ENCODE measurements around the gene RASL10A.
A peak's percentile ranks its signal among the peaks of the same experiment; 100 is the strongest.

Gene RASL10A

DNA sequence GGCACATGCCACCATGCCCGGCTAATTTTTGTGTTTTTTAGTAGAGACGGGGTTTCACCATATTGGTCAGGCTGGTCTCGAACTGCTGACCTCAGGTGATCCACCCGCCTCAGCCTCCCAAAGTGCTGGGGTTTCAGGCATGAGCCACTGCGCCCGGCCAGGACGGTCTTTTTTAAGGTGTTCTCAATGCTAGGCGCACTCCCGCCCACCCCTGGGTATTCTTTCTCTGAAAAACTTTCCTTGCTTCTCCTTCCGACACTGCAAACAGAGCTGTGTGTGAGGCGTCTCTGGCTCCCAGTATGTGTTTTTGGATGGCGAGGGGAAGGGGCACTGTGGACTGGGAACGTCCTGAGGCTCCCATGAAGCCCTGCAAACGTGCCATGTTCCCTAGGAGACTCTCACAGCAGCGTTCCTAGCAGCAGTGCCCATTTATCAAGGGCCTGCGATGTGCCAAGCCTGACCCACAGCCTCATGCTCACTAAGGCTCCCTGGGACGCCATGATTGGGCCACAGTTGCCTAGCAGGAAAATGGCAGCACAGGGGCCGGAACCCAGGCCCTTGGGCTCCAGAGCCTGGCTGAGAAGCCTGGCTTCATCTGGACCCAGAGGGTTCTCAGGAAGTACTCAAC lies 2.4 kb upstream of the RASL10A start:
- DNase-seq: no peak

DNA sequence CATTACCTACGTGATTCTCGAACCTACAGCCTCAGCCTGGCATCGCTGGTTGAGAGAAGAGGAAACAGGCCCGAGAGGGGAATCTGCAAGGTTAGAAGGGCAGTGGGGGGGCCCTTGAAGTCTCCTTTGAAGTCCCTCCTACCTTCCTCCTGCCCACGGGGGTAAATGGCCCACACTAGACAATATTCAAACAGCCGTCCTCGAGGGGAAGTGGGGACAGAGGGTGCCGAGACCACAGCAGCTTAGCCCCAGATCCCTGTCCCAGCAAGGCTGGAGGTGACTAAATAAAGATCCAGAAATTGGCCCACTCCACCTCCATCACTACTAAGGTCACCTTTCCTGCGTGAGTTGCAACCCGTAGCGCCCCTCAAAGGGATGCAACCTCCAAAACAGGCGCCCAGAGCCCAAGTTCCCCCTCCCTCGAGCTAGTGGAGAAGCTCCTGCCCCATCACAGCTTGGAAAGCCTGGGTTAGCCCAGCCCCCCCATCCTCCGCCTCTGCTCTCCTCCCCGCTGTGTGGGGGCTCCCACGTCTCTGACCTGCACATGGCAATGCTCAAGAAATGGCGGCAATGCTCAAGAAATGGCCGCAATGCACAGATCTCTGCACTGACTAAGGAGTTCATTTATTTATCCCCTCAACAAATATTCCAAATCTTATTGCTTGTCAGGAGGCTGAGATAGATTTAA lies 788 bp upstream of the RASL10A start:
- no peak for DNase-seq

DNA sequence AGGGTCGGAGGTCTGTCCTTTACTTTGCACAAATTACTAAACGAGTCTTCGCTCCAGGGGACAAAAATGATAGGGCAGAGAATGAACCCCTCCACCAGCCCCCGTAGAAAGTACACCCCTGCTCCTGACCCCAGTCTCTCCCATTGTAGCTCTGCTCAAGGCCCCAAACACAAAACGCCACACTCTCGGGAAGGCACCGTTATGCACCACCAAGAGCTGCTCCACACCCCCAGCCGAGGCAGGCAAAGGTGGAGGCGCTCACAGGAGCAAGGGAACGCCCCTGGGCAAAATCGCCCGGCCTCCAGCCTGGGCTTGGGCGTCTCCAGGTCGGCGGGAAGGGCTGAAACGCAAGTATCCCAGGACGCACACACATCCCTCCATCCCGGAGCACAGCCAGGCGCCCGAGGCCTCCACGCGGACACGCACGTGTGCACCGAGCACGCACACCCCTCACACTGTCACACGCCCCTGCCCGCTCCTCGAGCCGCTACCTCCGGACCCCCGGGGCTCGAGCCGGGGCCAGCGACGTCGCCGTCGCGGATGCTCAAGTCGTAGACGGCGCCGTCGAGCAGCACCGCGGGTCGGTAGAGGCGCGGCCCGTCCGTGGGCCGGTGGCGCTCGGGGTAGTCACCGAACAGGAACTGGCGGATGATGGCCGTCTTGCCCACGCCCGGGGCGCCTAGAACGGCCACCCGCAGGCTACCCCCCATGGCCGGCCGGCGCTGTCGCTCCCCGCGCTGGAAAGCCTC lies 786 bp downstream of the RASL10A start:
- no peak for DNase-seq

DNA sequence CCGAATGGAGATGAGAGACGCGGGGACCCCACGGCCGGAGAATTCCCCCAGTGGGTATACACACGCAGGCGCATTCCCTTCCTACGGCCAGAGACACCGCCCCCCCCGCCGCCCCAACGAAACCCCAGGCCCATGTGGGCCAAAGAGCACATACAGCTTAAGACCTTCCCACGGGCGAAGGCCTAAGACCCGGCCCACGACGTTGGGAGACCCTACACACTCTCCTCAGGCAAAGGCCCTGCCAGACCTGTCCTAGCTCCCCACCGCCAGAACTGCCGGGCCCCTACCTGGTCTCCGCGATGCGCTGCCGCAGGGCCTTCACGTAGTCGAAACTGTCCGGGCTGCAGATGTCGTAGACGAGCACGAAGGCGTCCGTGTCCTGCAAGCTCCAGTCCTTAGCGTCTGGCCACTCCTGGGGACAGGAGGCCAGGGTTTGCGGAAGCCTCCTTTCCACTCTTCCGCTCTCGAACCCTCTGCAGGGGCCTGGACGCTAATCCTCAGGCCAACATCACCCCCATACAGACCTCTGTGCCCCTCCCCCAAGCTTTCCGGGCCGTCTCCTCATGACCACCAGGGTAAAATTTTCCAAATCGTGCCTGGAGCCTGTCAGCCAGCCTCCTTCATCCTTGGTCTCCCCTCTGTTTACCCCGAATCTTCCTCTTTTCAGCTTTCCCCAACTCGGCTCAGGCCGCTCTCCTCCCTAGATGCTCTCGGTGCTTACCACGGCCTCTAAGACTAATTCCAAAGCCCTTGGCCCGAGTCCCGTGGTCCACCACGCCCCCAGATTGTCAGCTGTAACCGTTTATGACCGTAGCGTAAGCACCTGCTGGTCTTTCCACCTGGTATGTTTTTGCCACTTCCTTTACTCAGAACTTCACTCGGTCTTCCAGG lies 1.7 kb downstream of the RASL10A start:
- no peak for DNase-seq

DNA sequence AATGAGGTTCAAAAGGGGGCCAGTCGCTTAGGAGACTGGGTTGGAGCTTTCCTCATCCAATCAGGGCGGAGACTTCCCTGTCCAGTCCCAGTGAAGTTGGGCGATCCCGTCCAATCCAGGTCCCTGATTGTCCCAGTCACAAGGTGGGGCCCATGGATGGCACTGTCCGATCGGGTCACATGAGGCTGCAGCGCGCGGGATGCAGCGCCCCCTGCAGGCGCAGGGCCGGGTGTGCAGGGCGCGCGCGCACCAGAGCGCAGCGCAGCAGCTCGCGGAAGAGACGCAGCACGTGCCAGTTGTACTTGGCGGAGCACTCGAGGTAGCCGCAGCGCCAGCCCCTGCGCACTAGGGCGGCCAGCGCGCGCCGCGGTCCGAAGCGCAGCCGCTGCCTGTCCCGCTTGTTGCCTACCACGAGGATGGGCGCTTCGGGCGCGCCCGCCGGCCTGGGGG lies 2.3 kb downstream of the RASL10A start:
- DNase-seq: no peak

DNA sequence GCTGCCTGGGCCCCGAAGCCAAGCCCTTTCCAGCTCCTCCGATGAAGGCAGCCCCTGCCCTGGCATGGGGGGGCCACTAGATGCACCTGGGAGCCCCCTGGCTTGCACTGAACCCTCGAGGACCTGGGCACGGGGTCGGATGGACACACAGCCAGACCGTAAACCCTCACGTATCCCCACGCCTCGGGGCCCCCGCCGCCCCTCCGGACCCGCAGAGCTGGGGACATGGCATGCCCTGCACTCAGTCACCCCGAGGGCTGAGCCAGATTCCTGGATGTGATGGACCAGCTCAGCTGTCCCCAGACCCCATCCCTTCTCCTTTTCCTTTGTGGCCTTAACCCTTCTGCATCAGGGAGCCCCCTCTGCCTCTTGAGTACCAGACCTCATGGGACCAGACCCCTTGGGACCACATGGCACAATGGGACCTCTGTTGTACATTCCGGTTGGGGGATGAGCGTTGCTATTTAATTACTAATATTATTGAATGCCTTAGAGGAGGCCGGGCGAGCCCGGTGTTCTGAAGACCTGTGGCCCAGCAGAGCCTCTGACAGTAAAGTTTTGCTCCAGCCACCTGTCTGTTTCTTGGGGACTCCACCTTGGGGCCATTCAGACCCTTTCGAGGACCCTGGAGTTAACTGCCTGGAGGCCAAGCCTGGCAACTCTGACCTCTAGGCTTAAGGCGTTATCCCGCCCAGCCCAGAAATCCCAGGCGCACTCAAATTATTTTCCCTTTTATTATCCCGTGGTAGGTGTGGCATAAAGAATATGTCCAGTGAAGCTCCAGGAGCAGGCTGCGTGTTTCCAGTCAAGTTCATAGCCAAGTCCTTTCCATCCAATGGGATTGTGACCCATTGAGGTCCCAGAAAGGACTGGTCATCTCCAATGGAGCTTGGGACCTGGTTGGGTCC lies 3.0 kb downstream of the RASL10A start:
- DNase-seq: no peak

DNA sequence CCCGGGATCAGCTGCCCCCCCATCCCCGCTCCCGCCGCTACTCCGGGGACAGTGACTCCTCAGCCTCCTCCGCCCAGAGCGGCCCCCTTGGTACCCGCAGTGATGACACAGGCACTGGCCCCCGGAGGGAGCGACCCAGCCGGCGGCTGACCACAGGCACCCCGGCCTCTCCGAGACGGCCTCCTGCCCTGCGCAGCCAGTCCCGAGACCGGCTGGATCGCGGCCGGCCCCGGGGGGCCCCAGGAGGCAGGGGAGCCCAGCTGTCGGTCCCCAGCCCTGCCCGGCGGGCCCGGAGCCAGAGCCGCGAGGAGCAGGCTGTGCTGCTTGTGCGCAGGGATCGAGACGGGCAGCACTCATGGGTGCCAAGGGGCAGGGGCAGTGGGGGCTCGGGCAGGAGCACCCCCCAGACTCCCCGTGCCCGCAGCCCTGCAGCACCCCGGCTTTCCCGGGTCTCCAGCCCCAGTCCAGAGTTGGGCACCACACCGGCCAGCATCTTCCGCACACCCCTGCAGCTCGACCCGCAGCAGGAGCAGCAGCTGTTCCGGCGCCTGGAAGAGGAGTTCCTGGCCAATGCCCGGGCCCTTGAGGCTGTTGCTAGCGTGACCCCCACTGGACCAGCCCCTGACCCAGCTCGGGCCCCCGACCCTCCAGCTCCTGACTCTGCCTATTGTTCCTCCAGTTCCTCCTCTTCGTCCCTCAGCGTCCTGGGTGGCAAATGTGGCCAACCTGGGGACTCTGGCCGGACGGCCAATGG lies 3.9 kb downstream of the RASL10A start:
- DNase-seq: no peak

DNA sequence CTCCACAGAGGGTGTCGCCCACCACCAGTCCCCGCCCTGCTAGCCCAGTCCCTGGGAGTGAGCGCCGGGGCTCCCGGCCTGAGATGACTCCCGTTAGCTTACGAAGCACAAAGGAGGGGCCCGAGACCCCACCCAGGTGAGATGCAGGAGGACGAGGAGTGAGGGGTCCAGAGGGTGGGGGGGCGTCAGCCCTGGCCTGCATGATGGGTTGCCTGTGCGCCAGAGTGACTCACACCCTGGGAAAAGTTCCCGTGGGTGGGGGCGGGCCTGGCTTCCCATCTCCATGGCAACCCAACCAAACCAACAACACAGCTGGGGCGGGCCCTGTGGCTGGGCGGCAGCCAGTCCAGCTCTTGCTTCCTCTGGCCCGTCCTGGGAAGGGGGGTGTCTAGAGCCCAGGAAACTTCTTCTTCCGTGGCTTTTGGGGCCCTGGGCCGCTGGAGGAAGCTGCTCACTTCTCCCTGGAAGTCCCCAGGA lies 4.6 kb downstream of the RASL10A start:
- peak; percentile 60 for DNase-seq

DNA sequence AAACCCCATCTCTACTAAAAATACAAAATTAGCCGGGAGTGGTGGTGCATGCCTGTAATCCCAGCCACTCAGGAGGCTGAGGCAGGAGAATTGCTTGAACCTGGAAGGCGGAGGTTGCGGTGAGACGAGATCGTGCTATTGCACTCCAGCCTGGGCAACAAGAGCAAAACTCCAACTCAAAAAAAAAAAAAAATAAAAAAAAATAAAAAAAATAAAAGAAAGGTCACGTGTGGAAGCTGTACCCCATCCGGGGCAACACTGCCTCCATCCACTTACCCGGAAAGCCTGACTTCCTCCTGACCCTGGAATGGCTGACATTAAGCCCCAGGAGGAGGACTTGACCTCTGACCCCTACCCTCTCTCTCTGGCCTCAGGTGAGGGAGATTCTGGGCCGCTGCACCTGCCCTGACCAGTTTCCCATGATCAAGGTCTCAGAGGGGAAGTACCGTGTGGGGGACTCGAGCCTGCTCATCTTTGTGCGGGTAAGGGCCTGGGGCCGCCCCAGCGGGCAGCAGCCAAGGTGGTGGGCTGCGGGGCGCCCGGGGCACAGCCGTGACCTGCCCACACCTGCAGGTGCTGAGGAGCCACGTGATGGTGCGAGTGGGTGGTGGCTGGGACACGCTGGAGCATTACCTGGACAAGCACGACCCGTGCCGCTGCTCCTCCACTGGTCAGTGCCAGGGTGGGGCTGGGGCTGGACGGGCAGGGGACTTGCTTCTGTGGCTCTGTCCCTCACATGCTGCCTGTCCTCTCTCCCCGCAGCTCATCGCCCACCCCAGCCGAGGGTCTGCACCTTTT lies 5.2 kb downstream of the RASL10A start:
- DNase-seq: no peak

DNA sequence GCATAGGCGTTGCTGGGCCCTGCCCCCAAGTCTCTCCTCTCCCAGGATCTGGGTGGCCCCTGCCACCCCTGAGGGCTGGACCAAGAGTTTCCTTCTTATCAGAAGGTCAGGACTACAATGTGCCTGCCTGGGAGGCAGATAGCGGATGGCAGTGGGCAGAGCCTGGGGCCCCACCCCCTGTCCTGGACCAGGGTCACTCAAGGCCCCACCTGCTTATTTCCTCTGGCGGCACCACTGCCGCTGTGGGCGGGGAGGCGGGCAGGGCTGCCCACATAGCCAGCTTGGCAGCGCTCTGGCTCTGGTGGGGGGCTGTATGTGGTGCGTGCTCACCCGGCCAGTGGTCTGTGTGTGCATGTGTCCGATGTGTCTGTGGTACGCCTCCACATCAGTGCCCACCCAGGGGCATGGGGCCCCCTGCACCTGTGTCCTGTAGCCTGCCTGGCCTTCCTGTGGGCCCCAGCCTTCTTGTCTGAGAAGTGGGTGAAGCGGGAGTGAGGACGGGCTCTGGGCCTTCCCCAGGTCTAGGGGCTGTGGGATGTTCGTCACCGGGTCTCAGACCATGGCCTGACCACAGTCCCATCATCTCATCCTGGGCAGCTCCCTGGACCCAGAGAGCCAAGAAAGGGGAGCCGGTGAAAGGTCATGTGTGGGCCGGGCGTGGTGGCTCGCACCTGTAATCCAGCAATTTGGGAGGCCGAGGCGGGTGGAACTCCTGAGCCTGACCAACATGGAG lies 6.0 kb downstream of the RASL10A start:
- no peak for DNase-seq

DNA sequence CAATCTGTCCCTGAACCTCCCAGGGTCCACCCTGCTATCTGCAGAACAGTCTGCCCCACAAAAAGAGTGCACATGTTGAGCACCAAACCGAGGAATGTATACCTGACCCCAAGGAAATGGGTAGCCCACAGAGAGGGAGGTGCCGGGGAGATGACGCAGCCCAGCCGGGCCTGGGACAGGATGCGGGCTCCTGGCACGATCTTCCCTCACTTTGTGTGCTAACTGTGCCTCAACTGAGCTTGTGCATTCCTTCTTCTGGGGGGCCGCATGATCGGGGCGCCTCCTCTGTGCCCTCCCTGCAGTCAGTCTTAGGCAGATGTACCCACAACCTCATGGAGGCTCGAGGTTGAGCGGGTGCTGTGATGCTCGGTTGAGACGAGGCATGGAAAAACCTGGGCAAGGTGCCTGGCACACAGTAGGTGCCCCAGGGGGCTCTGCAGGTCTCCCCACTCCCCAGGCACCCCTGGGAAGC lies 6.7 kb downstream of the RASL10A start:
- DNase-seq: no peak

DNA sequence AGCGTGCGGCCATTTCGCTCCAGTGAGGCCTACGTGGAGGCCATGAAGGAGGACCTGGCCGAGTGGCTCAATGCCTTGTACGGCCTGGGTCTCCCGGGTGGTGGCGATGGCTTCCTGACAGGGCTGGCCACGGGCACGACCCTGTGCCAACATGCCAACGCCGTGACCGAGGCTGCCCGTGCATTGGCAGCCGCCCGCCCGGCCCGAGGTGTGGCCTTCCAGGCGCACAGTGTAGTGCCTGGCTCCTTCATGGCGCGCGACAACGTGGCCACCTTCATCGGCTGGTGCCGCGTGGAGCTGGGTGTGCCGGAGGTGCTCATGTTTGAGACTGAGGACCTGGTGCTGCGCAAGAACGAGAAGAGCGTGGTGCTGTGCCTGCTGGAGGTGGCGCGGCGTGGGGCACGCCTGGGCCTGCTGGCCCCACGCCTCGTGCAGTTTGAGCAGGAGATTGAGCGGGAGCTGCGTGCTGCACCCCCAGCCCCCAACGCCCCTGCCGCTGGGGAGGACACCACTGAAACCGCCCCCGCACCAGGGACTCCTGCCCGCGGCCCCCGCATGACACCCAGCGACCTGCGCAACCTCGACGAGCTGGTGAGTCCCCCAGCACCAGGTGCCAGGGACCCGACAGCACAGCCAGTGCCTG lies 7.2 kb downstream of the RASL10A start:
- DNase-seq: no peak

DNA sequence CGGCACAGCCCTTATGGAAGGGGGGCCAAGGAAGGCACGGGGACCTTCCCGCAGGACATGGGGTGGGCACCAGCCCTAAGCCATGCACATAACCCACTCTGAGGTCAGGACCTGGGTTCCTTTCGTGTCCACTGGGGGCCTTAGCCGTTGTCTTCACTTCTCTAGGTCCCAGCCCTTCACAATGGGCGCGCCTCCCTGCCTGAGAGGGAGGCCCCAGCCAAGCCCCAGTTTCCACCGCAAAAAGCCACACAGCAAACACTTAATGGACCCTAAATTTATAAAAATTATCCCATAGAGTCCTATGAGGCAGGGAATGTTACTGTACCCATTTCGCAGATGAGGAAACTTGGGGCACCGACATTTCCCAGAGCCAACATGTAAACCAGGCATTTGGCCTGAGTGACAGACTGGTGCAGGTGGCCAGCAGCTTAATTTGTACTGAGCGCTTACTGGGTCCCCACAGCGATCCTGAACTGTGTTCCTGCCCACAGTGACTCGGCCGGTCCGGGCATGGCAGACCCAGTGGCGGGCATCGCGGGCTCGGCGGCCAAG lies 7.8 kb downstream of the RASL10A start:
- DNase-seq: no peak

DNA sequence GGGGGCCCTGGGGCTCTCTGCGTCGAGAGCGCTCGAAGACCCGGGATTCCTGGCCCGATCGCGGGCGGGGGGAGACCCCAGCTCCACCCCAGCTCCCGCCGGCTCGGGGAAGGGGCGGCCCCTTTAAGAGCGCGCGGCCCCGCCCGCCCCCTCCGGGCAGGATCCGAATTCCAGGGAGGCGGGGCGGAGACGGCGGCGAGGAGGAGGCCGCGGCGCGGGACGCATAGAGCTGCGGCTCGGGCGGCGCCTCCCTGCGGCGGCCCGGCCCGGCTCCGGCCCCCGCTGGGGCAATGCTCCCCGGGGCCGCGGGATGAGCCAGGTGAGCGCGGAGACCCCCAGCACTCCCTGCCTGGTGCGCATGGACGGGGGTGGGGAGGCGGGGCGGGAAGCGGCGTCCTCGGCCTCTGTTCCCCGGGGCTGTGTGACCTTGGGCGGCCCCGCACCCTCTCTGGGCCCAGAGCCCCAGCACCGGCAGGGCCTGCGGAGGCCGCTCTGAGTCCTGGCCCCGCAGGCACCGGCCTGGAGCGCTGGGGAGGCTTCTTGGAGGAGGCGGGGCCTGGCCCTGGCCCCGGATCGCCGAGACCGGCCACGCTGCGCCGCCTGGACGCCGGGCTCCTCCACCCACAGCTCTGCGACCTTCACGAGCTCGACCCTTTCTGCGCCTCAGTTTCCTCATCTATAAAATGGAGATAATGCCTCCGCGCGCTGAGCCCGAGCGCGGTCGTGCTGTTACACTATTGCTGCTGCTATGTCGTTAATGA lies 8.5 kb downstream of the RASL10A start:
- peak; percentile 40 for DNase-seq

DNA sequence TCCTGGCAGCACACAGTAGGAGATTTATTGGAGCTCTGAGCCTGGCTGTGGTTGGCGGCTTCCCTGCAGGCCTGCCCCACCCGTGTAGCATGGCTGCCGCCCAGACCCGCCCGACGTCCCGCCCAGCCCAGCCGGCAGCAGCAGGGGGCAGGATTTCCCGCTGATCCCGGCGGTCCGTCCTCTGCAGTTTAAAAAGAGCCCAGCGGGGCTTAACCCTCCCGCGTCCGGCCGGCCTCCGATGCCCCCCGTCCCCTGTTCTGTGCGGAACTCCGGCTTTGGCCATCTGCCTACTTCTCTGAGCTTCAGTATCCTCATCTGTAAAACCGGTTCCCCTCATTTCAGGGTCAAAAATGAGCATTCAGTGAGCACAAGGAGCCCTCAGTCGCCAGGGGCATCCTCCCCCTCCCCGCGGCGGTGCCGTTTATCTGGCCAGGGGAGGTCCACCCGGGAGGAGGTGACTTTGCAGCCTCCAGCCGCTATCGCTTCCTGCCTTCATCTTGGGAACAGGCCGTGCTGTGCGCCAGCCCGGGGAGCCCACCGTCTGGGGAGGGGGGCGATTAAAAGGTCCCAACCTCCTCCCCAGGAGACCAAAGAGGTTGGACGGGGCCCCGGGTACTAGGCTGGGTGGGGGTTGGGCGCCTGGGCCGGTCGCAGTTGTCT lies 9.2 kb downstream of the RASL10A start, which contains the start of gene GAS2L1:
GAS2L1 (plus strand) TSS at position 476 of the 660 bp plus-strand sequence. CDS start 1,456 bp downstream, outside the sequence.
- peak; percentile 45 for DNase-seq

DNA sequence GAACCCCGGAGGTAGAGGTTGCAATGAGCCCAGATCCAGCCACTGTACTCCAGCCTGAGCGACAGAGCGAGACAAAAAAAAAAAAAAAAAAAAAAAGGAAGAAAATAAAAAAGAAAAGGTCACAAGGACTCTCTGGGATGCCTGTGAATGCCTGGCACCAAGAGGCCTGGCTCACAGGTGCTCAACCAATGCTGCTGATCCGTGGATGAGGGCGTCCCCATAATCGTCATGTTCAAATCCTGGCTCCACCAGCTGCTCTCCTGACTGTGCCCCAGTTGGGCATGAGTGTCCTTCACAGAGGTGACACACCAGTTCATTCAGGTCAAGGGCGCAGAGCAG lies 9.7 kb downstream of the RASL10A start:
- DNase-seq: no peak
